A549 treated with dexamethasone at 1 μM for 4 hours (cell line): ENCODE results near the gene DCST1. TPM values are rescaled to one million over a fixed set of nuclear protein-coding genes. Genes with fewer than 3 reads are reported as not detected.

Experiments
- total RNA-seq: library from RNA; stranded (reverse); fragments of 200-300 nt; extraction: Qiagen RNA extraction; gene quantifications from 5 replicates; pipeline ENCODE4 v1.2.3, GENCODE V29; 2022

DCST1 gene, protein sequence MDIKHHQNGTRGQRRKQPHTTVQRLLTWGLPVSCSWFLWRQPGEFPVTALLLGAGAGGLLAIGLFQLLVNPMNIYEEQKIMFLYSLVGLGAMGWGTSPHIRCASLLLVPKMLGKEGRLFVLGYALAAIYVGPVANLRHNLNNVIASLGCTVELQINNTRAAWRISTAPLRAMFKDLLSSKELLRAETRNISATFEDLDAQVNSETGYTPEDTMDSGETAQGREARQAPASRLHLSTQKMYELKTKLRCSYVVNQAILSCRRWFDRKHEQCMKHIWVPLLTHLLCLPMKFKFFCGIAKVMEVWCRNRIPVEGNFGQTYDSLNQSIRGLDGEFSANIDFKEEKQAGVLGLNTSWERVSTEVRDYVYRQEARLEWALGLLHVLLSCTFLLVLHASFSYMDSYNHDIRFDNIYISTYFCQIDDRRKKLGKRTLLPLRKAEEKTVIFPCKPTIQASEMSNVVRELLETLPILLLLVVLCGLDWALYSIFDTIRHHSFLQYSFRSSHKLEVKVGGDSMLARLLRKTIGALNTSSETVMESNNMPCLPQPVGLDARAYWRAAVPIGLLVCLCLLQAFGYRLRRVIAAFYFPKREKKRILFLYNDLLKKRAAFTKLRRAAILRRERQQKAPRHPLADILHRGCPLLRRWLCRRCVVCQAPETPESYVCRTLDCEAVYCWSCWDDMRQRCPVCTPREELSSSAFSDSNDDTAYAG
- total RNA-seq: 0.05 to 0.06 TPM (median 0.06 TPM) in 3 of 5 replicates, not detected in the others

DNA sequence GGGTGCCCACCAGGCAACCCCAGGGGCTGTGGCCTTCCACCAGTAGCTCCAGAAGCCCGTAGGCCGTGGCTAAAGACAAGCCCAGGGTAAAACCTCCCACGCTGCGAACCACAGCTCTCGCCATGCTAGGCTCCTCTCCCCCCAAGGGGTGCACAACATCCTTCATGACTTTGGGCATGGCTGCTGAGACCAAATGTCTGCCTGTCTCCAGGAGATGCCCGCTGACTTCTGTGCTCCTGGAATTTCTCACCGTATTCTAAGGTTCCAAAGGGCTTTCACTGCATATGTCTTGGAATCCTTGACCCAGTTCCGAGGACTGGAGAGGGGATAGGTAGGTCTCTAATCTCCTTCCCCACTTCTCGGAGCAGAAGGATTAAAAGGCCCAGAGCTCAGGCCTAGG, at the start of gene DCST1, which contains the start of gene DCST2:
Gene DCST1, plus strand, starts transcription at position 301 of the 400 bp plus-strand sequence. CDS start 213 bp downstream, outside the sequence.
Gene DCST2, minus strand, starts transcription at position 258 of the 400 bp plus-strand sequence. Its CDS starts 80 bp downstream, at position 178.

DNA sequence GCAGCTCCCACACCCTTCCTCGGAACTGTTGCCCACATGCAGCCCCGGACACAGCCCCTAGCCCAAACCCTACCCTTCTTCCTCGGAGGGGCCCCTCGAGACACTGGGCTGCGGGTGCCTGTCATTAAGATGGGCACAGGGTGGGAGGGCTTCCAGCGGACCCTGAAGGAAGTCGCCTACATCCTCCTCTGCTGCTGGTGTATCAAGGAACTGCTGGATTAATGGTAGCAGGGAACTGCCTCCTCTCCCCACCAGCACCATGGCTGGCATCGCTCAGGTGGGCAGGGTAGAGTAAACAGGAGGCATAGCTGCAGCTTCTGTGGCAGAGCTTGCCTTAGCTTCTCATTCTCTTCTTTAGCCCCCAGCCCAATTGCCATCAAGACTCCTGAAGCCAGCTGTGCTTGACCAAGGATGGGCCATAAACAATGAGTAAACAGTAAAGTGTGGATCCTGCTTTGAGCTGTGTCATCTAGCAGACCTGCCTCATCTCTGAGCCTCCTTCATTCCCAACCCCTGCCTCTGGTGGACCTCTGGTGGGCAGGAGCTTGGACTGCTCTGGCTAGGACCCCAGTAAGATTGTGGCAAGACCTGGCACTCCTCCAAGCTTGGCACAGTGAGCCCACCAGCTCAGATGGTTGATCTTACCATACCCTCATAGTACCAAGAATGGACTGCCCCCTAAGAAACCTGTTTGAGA, 39.9 kb upstream of the DCST1 start, which contains the start of gene LENEP:
Gene LENEP, plus strand, starts transcription at position 15 of the 697 bp plus-strand sequence. Its CDS starts 22 bp downstream, at position 37.

DNA sequence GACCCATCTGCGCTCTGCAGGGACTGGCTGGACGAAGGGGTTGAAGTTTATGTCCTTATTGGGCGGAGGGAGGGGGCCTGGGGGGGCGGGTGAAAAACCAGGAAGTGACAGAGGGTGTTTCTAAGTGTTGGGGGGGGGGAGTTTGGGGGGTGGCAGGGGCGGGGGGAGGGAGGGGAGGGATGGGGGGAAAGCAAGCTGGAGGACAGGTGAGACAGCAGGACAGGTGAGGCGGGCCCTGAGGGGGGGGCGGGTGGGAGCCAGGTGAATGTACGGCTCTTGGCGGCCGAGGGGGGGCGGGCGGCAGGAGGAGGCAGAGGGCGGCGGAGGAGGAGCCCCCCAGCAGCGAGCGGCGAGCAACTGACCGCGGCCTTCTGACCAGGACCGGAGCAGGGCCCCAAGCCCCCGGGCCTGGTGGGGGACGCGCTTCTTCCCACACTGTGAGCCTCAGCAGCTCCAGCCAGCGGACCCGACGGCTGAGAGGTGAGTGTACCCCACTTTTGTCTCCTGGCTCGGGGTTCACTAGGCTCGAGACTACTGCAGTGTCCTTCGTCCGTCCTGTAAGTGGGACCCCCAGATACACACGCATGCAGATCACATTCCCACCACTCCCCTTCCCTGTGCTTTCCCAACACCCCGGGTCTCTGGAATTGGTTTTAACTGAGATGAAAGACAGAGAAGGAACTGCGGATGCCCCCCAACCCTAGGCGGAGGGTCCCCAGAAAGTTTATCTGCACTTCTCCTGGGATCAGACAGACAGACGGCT, 31.0 kb upstream of the DCST1 start, which contains the start of gene ZBTB7B:
Gene ZBTB7B, plus strand, starts transcription at position 339 of the 763 bp plus-strand sequence. CDS start 11,859 bp downstream, outside the sequence.

DNA sequence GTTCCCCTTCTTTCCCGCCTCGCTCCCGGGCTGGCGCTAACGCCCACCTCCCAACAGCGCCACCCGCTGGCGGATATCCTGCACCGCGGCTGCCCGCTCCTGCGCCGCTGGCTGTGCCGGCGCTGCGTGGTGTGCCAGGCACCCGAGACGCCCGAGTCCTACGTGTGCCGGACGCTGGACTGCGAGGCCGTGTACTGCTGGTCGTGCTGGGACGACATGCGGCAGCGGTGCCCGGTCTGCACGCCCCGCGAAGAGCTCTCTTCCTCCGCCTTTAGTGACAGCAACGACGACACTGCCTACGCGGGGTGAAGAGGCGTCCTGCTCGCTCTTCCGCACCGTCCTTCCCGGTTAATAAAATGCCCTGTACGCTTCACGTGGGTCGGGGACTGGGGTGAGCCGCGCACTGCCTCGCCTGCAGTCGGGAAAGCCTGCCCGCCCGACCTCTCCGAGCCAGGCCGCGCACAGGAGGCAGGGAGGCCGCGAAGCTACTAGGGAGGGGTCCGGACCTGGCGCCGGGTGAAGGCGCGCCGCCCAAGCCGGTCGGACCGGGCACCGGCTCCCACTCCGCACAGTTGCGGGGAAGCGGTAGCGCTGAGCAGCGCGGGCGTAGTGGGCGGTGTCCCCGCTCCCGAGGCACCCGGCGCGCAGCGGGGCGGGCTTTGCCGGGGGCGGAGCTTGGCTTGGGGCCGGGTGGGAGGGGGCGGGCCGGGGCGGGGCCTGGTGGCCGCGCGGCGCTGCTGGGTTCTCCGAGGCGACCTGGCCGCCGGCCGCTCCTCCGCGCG, 17.1 kb downstream of the DCST1 start, which contains the start of gene ADAM15:
Gene ADAM15, plus strand, starts transcription at position 757 of the 782 bp plus-strand sequence. CDS start 71 bp downstream, outside the sequence.

DNA sequence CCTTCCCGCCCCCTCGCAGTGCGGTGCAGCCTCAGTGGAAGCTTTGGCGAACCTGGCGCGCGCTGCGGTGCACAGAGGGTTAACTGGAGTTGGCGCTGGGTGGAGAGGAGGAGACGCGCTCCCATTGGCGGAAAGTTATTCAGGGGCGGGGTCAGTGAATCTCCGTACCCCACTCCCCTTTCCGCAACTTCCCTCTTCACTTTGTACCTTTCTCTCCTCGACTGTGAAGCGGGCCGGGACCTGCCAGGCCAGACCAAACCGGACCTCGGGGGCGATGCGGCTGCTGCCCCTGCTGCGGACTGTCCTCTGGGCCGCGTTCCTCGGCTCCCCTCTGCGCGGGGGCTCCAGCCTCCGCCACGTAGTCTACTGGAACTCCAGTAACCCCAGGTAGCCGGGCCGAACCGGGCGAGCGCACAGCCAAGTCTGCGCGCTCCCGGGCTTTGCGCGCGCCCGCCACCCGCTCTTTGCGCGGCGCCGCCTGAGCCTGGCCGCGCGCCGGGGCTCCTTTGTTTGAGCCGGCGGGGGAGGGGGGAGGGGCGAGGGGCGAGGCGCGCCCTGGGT, 30.0 kb downstream of the DCST1 start, which contains the start of gene EFNA4:
Gene EFNA4, plus strand, starts transcription at position 191 of the 561 bp plus-strand sequence. Its CDS starts 84 bp downstream, at position 275.

DNA sequence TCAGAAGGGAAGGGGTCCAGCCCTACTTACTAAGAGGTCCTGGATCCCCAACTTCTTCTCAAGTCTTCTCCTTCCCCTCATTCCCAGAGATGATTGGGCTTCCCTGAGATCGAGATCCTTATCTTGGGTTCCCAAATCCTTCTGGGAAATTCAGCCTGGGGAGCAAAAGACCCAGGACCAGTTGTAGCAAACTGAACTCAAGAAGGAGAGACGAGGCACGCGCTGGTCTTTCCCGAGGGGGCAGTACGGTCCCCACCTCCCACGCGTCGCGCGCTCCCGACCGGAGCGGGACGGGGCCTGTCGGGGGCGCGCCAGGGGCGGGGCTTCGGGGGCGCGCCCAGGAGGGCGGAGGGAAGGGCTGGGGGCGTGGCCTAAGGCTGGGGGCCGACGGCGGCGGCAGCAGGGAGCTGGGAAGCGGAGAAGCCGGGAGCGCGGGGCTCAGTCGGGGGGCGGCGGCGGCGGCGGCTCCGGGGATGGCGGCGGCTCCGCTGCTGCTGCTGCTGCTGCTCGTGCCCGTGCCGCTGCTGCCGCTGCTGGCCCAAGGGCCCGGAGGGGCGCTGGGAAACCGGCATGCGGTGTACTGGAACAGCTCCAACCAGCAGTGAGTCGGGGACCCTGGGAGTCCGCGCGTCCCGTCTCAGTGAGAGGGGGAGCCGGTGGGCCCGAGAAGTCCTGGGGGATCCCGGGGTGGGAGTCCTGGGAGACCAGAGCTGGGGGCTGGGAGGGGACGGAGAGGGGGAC, 45.0 kb downstream of the DCST1 start, which contains the start of gene EFNA3:
Gene EFNA3, plus strand, starts transcription at position 369 of the 741 bp plus-strand sequence. Its CDS starts 105 bp downstream, at position 474.

Other genes starting within 250 kb of the DCST1 start
- 0.02 to 0.11 TPM (median 0.05 TPM) in 5 replicates for gene KCNN3, start 163.5 kb upstream of the DCST1 start, total RNA-seq
- gene PMVK, start 97.1 kb upstream of the DCST1 start, total RNA-seq: 41.4 to 44.4 TPM (median 42.1 TPM) in 5 replicates
- 11.9 to 16.0 TPM (median 14.4 TPM) in 5 replicates for gene PBXIP1, start 77.7 kb upstream of the DCST1 start, total RNA-seq
- gene PYGO2, start 72.0 kb upstream of the DCST1 start, total RNA-seq: 19.4 to 23.1 TPM (median 22.1 TPM) in 5 replicates
- gene SHC1, start 63.1 kb upstream of the DCST1 start, total RNA-seq: 209 to 336 TPM (median 304 TPM) in 5 replicates
- gene CKS1B, start 59.1 kb upstream of the DCST1 start, total RNA-seq: 301 to 343 TPM (median 324 TPM) in 5 replicates
- 39.1 to 45.0 TPM (median 43.1 TPM) in 5 replicates for gene FLAD1, start 50.5 kb upstream of the DCST1 start, total RNA-seq
- gene LENEP, start 40.2 kb upstream of the DCST1 start, total RNA-seq: not detected in 5 replicates
- 38.8 to 58.2 TPM (median 53.7 TPM) in 5 replicates for gene ZBTB7B, start 31.0 kb upstream of the DCST1 start, total RNA-seq
- gene DCST2, start within 50 bp of the DCST1 start, total RNA-seq: 0.30 to 1.1 TPM (median 0.73 TPM) in 5 replicates
- 68.8 to 122 TPM (median 111 TPM) in 5 replicates for gene ADAM15, start 17.5 kb downstream of the DCST1 start, total RNA-seq
- 14.0 to 17.2 TPM (median 14.8 TPM) in 5 replicates for gene EFNA4, start 29.9 kb downstream of the DCST1 start, total RNA-seq
- 12.6 to 15.3 TPM (median 13.8 TPM) in 5 replicates for gene EFNA3, start 45.0 kb downstream of the DCST1 start, total RNA-seq
- gene EFNA1, start 94.1 kb downstream of the DCST1 start, total RNA-seq: 16.4 to 24.1 TPM (median 18.9 TPM) in 5 replicates
- gene SLC50A1, start 102.0 kb downstream of the DCST1 start, total RNA-seq: 30.9 to 37.0 TPM (median 32.7 TPM) in 5 replicates
- 63.4 to 82.2 TPM (median 77.7 TPM) in 5 replicates for gene DPM3, start 106.7 kb downstream of the DCST1 start, total RNA-seq
- gene KRTCAP2, start 139.5 kb downstream of the DCST1 start, total RNA-seq: 221 to 270 TPM (median 241 TPM) in 5 replicates
- gene TRIM46, start 140.0 kb downstream of the DCST1 start, total RNA-seq: 1.8 to 2.9 TPM (median 2.5 TPM) in 5 replicates
- gene THBS3, start 174.1 kb downstream of the DCST1 start, total RNA-seq: 5.1 to 10.0 TPM (median 7.6 TPM) in 5 replicates
- 64.1 to 69.8 TPM (median 65.5 TPM) in 5 replicates for gene MTX1, start 174.9 kb downstream of the DCST1 start, total RNA-seq
- gene ENTREP3, start 221.7 kb downstream of the DCST1 start, total RNA-seq: 24.9 to 39.5 TPM (median 37.9 TPM) in 5 replicates
- gene SCAMP3, start 228.5 kb downstream of the DCST1 start, total RNA-seq: 92.3 to 126 TPM (median 116 TPM) in 5 replicates
- gene CLK2, start 239.7 kb downstream of the DCST1 start, total RNA-seq: 14.9 to 27.8 TPM (median 25.9 TPM) in 5 replicates
- gene HCN3, start 243.6 kb downstream of the DCST1 start, total RNA-seq: 3.1 to 5.7 TPM (median 5.4 TPM) in 5 replicates